A673 (cell line): ENCODE measurements around the gene TNFRSF14. TPM values are rescaled to one million over a fixed set of nuclear protein-coding genes. Genes with fewer than 3 reads are reported as not detected.

ENCODE experiments used
- BruUV-seq: library from RNA; stranded (reverse); fragments of 400-500 nt; replicated peaks from 2 replicates; lab custom pipeline; 2021; lab: Mats Ljungman, UMichigan
- CTCF ChIA-PET: fragments of 300-600 bp; sonication (Branson Sonifier 250); formaldehyde crosslinking; loops from one replicate; lab custom pipeline; 2022; ENCODE audit warnings: antibody characterized with exemption; lab: Charles Lee
- POLR2A ChIA-PET: fragments of 300-600 bp; sonication (Branson Sonifier 250); formaldehyde crosslinking; loops from one replicate; lab custom pipeline; 2022; ENCODE audit warnings: antibody characterized with exemption; ENCODE audit not compliant: low non-redundant PET; lab: Charles Lee
- DNase-seq: peaks from one replicate; pipeline ENCODE4 v3.0.0-alpha.2; 2015; ENCODE audit warnings: low spot score
- H3K27ac ChIP-seq: fragments of 200-600 bp; sonication (generic); 2 replicates; pipeline ENCODE4 v1.5.1; 2016; ENCODE audit warnings: mixed run types, low read depth, mild to moderate bottlenecking, mixed read lengths, antibody characterized with exemption, low read length; ENCODE audit not compliant: poor library complexity, severe bottlenecking
- H3K27me3 ChIP-seq: fragments of 200-600 bp; sonication (generic); replicated peaks from 2 replicates; pipeline ENCODE4 v1.6.1; 2017; ENCODE audit warnings: mixed run types, low read depth, mild to moderate bottlenecking, mixed read lengths, antibody characterized with exemption, low read length; ENCODE audit not compliant: insufficient read depth, poor library complexity
- H3K36me3 ChIP-seq: fragments of 200-600 bp; sonication (generic); 2 replicates; pipeline ENCODE4 v1.6.1; 2016; ENCODE audit warnings: mixed run types, mild to moderate bottlenecking, mixed read lengths, antibody characterized with exemption, low read length; ENCODE audit not compliant: insufficient read depth, poor library complexity, severe bottlenecking
- H3K4me1 ChIP-seq: fragments of 200-600 bp; sonication (generic); 2 replicates; pipeline ENCODE4 v1.6.1; 2017; ENCODE audit warnings: mixed run types, mild to moderate bottlenecking, mixed read lengths, antibody characterized with exemption, low read length; ENCODE audit not compliant: insufficient read depth, poor library complexity, severe bottlenecking
- H3K4me3 ChIP-seq: fragments of 200-600 bp; sonication (generic); 2 replicates; pipeline ENCODE4 v1.5.1; 2016; ENCODE audit warnings: low read depth, mixed run types, mild to moderate bottlenecking, mixed read lengths, low read length; ENCODE audit not compliant: poor library complexity, severe bottlenecking
- H3K9me3 ChIP-seq: fragments of 200-600 bp; sonication (generic); 2 replicates; pipeline ENCODE4 v1.6.1; 2016; ENCODE audit warnings: mixed run types, low read depth, mild to moderate bottlenecking, mixed read lengths, antibody characterized with exemption, low read length; ENCODE audit not compliant: poor library complexity, severe bottlenecking
- CTCF ChIP-seq: fragments of 300-800, 200-600 bp; sonication (generic); conservative IDR thresholded peaks from 2 replicates; pipeline ENCODE4 v1.5.1; 2017; ENCODE audit warnings: low read depth, mild to moderate bottlenecking, antibody characterized with exemption, low read length, moderate library complexity, mixed read lengths
- EZH2 ChIP-seq: fragments of 200-600 bp; sonication (generic); IDR thresholded peaks from 2 replicates; pipeline ENCODE4 v1.6.1; 2017; ENCODE audit warnings: borderline replicate concordance, low read depth, mild to moderate bottlenecking, mixed read lengths, antibody characterized with exemption, low read length; ENCODE audit not compliant: poor library complexity, severe bottlenecking
- intact Hi-C: fragments of 100-400 bp; cut with micrococcal nuclease; formaldehyde crosslinking; loops from one replicate; pipeline ENCODE4 v1.10.0; 2022; ENCODE audit not compliant: unreplicated experiment
- total RNA-seq: library from RNA; stranded (reverse); gene quantifications from 2 replicates; pipeline ENCODE4 v1.2.3, GENCODE V29; 2021

The TNFRSF14 gene
- total RNA-seq, 1 experiment from 2014 or later = 4.6 TPM

- POLR2A ChIA-PET = interaction anchor here (0.6 kb wide), 1 partner anchor 177 kb away, joined by 3 read pairs; no protein-coding TSS in a partner anchor
- CTCF ChIA-PET = no interaction called here
These were observed 42.3 kb downstream of the TNFRSF14 start for GRCh38 chr1:2598329-2598931.

GRCh38 chr1:2601721-2602303 lies 45.6 kb downstream of the TNFRSF14 start:
- DNase-seq = no peak
- BruUV-seq = no TSS peak
- H3K27me3 ChIP-seq = peaks cover 10% of the 10 kb centered on the region
- H3K4me3 ChIP-seq = no peak overlapping the region
- H3K36me3 ChIP-seq = no peaks in the 10 kb centered on the region
- H3K9me3 ChIP-seq = no peaks in the 10 kb centered on the region
- H3K4me1 ChIP-seq = no peaks in the 10 kb centered on the region
- TF ChIP-seq EZH2 = no peak
- no peak for TF ChIP-seq CTCF
- CTCF ChIA-PET = no interaction called here
- POLR2A ChIA-PET = no interaction called here
- H3K27ac ChIP-seq = no peak overlapping the region
- intact Hi-C loops = no loop called here

More at GRCh38 chr1:2598329-2598931, 42.3 kb downstream of the TNFRSF14 start:
- Histone ChIP-seq H3K4me3 (no peak overlapping the region), H3K4me1 (peaks cover 8% of the 10 kb centered on the region), H3K27ac (no peak overlapping the region), H3K36me3 (no peaks in the 10 kb centered on the region), H3K27me3 (peaks cover 10% of the 10 kb centered on the region), H3K9me3 (no peaks in the 10 kb centered on the region)
- no peak for TF ChIP-seq EZH2
- no peak for TF ChIP-seq CTCF
- intact Hi-C loops = no loop called here
- no peak for DNase-seq
- BruUV-seq = no TSS peak

GRCh38 chr1:2602311-2602835 lies 46.2 kb downstream of the TNFRSF14 start:
- POLR2A ChIA-PET = no interaction called here
- Histone ChIP-seq H3K4me1 (no peaks in the 10 kb centered on the region), H3K36me3 (no peaks in the 10 kb centered on the region), H3K9me3 (no peaks in the 10 kb centered on the region), H3K27me3 (peaks cover 10% of the 10 kb centered on the region), H3K27ac (no peak overlapping the region), H3K4me3 (no peak overlapping the region)
- BruUV-seq = no TSS peak
- no peak for DNase-seq
- intact Hi-C loops = no loop called here
- CTCF ChIA-PET = no interaction called here
- no peak for TF ChIP-seq EZH2
- no peak for TF ChIP-seq CTCF
